CD4-positive, alpha-beta T cell (primary cell): ENCODE measurements around the gene UQCRHL. TPM values are rescaled to one million over a fixed set of nuclear protein-coding genes. Genes with fewer than 3 reads are reported as not detected.

Experiments used
- ATAC-seq: fragments of 200-7000 bp; cut with Tn5 transposase; one replicate; pipeline ENCODE4 v1.10.0; 2022; ENCODE audit warnings: mild to moderate bottlenecking; ENCODE audit not compliant: poor library complexity
- CTCF ChIA-PET: fragments of 350-600 bp; sonication (Branson Sonifier 250); formaldehyde crosslinking; loops from one replicate; lab custom pipeline; 2021; ENCODE audit warnings: antibody characterized with exemption, inconsistent platforms; lab: Charles Lee
- POLR2A ChIA-PET: fragments of 350-600 bp; sonication (Branson Sonifier 250); formaldehyde crosslinking; loops from one replicate; lab custom pipeline; 2021; ENCODE audit warnings: antibody characterized with exemption, inconsistent platforms; lab: Charles Lee
- DNase-seq, 14 experiments: peaks; one replicate each; pipeline ENCODE4 v3.0.0-alpha.2; 2013 to 2020; ENCODE audit warnings: mixed read lengths in 2 of 14
- H3K27ac ChIP-seq, 2 donors: one replicate each; pipeline versions ENCODE4 v1.5.1 to v1.7.0; 2013; ENCODE audit warnings: low read length in 2 of 2, low read depth in 1 of 2, mild to moderate bottlenecking in 1 of 2
- H3K27me3 ChIP-seq, 2 experiments: 1 replicate in 1 of 2; 2 replicates in 1 of 2; pipeline versions ENCODE4 v1.6.1 to v1.7.0; 2013; ENCODE audit warnings: low read length in 2 of 2, control low read depth in 1 of 2, mild to moderate bottlenecking in 1 of 2, moderate library complexity in 1 of 2; ENCODE audit not compliant: insufficient read depth in 2 of 2, control insufficient read depth in 1 of 2
- H3K36me3 ChIP-seq: one replicate; pipeline ENCODE4 v1.6.1; 2013; ENCODE audit warnings: low read length, control low read depth; ENCODE audit not compliant: insufficient read depth
- H3K4me1 ChIP-seq: one replicate; pipeline ENCODE4 v1.6.1; 2013; ENCODE audit warnings: low read length, control low read depth; ENCODE audit not compliant: insufficient read depth
- H3K4me3 ChIP-seq: one replicate; pipeline ENCODE4 v1.5.1; 2013; ENCODE audit warnings: mild to moderate bottlenecking, low read length, moderate library complexity
- H3K9me3 ChIP-seq, 2 experiments: 1 replicate in 1 of 2; 2 replicates in 1 of 2; pipeline versions ENCODE4 v1.6.1 to v1.7.0; 2013; ENCODE audit warnings: low read length in 2 of 2, mild to moderate bottlenecking in 2 of 2, control low read depth in 1 of 2, moderate library complexity in 1 of 2; ENCODE audit not compliant: control insufficient read depth in 1 of 2, insufficient read depth in 1 of 2
- H3K27ac Mint-ChIP-seq: one replicate; pipeline ENCODE4 v1.8.0; 2020; ENCODE audit warnings: mixed read lengths
- H3K27me3 Mint-ChIP-seq: one replicate; pipeline ENCODE4 v1.8.0; 2021; ENCODE audit warnings: mixed read lengths
- H3K36me3 Mint-ChIP-seq: one replicate; pipeline ENCODE4 v1.8.0; 2021; ENCODE audit warnings: low read depth, mixed read lengths
- H3K4me1 Mint-ChIP-seq: one replicate; pipeline ENCODE4 v1.8.0; 2021; ENCODE audit warnings: low read depth, mixed read lengths
- H3K4me3 Mint-ChIP-seq: one replicate; pipeline ENCODE4 v1.8.0; 2020; ENCODE audit warnings: mild to moderate bottlenecking, mixed read lengths
- H3K9me3 Mint-ChIP-seq: one replicate; pipeline ENCODE4 v1.8.0; 2020; ENCODE audit warnings: mixed read lengths
- intact Hi-C, 2 experiments: fragments of 100-400 bp; cut with DNase I in 1 of 2; cut with micrococcal nuclease in 1 of 2; formaldehyde crosslinking; loops; one replicate each; pipeline versions ENCODE4 v1.15.1 to v1.9.0; 2023 to 2025; cut with DNase I, micrococcal nuclease
- total RNA-seq, 174 experiments: library from RNA in 2 of 174; stranded (reverse) in 2 of 174; gene quantifications; one replicate each; pipeline ENCODE4 v1.2.3 and lab custom pipeline; 2021 to 2026
- TF ChIP-seq, protein P1 (sequence below): fragments of 200-600 bp; IDR thresholded peaks from one replicate; pipeline ENCODE4 v1.8.0; 2022; ENCODE audit warnings: antibody characterized with exemption, mild to moderate bottlenecking

The UQCRHL gene
- total RNA-seq, 2 experiments from 2014 or later, result 0.25 to 0.69 TPM

DNA sequence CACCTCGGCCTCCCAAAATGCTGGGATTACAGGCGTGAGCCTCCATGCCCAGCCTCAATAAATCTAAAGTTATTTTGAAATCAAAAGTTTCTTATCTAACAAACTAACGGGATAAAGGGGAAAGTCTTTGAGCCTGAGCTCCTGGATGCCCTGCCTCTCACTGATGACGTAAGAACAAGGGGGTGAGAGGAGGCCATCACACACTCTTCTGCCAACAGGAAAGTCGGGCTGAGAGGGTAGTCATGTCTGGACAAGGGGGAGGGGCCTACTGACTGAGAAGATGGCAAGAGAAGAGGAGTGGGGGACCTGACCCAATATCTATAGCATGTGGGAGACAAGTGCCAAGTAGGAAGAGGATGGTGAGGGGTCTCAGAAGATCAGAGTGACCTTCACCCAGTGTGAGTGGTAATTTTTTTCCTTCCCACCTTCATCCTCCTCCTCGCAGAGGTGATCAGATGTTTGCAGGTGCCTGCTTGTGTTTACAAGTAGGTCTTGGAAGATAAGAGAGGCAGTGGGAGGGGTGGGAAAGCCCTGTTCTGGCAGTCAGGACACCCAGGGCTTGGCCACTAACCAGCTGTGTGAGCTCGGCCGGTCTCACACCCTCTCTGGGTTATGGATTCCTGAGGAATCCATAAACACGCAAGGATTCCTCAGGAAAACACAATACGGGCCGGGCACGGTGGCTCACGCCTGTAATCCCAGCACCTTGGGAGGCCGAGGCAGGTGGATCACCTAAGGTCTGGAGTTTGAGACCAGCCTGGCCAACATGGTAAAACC, 9.6 kb downstream of the UQCRHL start:
- H3K4me3 Mint-ChIP-seq, result no peak overlapping the region
- H3K36me3 ChIP-seq, result no peaks in the 10 kb centered on the region
- peaks cover 6% of the 10 kb centered on the region for H3K27me3 Mint-ChIP-seq
- no peaks in the 10 kb centered on the region for H3K36me3 Mint-ChIP-seq
- no peak overlapping the region for H3K27ac ChIP-seq
- no peaks in the 10 kb centered on the region for H3K9me3 Mint-ChIP-seq
- no peak overlapping the region for H3K27ac Mint-ChIP-seq
- ATAC-seq (no peak), DNase-seq (no peak)
- intact Hi-C loops, result loop anchor here in 1 of 2 experiments (10.0 kb wide), 2 partner anchors 197 to 387 kb away; no protein-coding TSS in a partner anchor
- H3K4me3 ChIP-seq, result no peak overlapping the region
- no peaks in the 10 kb centered on the region for H3K4me1 Mint-ChIP-seq
- ChIA-PET CTCF (no interaction called here), POLR2A (no interaction called here)
- H3K9me3 ChIP-seq, result no peaks in the 10 kb centered on the region
- peaks cover 0 to 1% of the 10 kb centered on the region in 2 experiments for H3K27me3 ChIP-seq
- TF ChIP-seq, protein P1, sequence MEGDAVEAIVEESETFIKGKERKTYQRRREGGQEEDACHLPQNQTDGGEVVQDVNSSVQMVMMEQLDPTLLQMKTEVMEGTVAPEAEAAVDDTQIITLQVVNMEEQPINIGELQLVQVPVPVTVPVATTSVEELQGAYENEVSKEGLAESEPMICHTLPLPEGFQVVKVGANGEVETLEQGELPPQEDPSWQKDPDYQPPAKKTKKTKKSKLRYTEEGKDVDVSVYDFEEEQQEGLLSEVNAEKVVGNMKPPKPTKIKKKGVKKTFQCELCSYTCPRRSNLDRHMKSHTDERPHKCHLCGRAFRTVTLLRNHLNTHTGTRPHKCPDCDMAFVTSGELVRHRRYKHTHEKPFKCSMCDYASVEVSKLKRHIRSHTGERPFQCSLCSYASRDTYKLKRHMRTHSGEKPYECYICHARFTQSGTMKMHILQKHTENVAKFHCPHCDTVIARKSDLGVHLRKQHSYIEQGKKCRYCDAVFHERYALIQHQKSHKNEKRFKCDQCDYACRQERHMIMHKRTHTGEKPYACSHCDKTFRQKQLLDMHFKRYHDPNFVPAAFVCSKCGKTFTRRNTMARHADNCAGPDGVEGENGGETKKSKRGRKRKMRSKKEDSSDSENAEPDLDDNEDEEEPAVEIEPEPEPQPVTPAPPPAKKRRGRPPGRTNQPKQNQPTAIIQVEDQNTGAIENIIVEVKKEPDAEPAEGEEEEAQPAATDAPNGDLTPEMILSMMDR, result no peak
- no peaks in the 10 kb centered on the region for H3K4me1 ChIP-seq

DNA sequence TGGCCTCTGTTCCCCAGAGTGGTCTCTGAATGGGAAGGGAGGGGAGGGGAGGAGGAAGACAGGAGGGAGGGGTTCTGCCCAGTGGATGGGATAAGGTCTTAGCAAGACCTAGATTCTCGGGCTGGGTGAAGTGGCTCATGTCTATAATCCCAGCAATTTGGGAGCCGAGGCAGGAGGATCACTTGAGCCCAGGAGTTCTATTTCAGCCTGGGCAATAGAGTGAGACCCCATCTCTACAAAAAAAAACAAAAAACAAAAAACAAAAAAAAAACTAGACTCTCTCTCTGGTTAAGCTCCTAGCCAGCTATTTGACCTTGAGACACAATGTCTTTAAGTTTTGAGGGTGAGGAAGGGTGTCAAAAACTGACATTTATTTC, 11.4 kb downstream of the UQCRHL start:
- intact Hi-C loops, result loop anchor here in 1 of 2 experiments (10.0 kb wide), 2 partner anchors 199 to 389 kb away; no protein-coding TSS in a partner anchor
- Histone ChIP-seq H3K4me1 (peaks cover 5% of the 10 kb centered on the region), H3K9me3 (no peaks in the 10 kb centered on the region), H3K36me3 (no peaks in the 10 kb centered on the region), H3K4me3 (no peak overlapping the region), H3K27ac (no peak overlapping the region), H3K27me3 (no peaks in the 10 kb centered on the region)
- no peaks in the 10 kb centered on the region for H3K9me3 Mint-ChIP-seq
- TF ChIP-seq, protein P1, result no peak
- H3K27ac Mint-ChIP-seq, result no peak overlapping the region
- H3K4me3 Mint-ChIP-seq, result no peak overlapping the region
- DNase-seq (no peak), ATAC-seq (no peak)
- peaks cover 4% of the 10 kb centered on the region for H3K4me1 Mint-ChIP-seq
- no peaks in the 10 kb centered on the region for H3K27me3 Mint-ChIP-seq
- CTCF ChIA-PET, result no interaction called here
- no peaks in the 10 kb centered on the region for H3K36me3 Mint-ChIP-seq
- POLR2A ChIA-PET, result no interaction called here

DNA sequence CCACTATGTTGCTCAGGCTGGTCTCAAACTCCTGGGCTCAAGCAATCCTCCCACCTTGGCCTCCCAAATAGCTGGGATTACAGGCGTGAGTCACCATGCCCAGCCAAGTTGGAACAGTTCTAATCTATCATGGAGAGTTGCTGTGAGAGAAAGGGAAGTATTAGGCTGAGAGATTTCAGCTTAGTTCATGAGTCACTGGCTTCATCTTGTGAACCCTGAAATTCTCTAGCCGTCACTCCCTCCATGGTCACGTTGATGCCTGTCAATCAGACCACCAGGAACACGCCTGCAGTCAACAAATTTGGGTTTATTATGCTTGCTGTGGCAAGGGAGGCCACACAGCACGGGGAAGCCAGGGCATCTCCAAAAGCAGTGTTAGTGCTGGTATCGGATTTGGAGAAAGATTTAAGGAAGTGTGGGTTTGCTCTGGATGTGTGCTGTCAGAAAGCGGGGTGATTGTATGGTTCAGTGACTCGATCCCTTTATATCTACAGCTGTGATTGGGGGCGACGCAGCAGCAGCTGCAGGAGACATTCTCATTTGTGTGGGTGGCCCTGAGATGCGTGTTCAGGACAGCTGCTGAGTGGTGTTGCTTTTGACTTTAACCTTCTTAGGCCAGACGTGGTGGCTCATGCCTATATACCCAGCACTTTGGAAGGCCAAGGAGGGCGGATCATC, 18.7 kb downstream of the UQCRHL start:
- ATAC-seq (no peak), DNase-seq (peak in 2 of 14 experiments; percentile 41 to 54)
- Histone ChIP-seq H3K4me3 (no peak overlapping the region), H3K4me1 (peaks cover 5% of the 10 kb centered on the region), H3K27me3 (peaks cover 0 to 7% of the 10 kb centered on the region in 2 experiments), H3K36me3 (no peaks in the 10 kb centered on the region), H3K27ac (no peak overlapping the region), H3K9me3 (no peaks in the 10 kb centered on the region)
- peaks cover 5% of the 10 kb centered on the region for H3K27me3 Mint-ChIP-seq
- no peak overlapping the region for H3K27ac Mint-ChIP-seq
- ChIA-PET CTCF (interaction anchor here (1.0 kb wide), 1 partner anchor 27 kb away, joined by 3 read pairs; no protein-coding TSS in a partner anchor), POLR2A (no interaction called here)
- no peaks in the 10 kb centered on the region for H3K36me3 Mint-ChIP-seq
- no peak overlapping the region for H3K4me3 Mint-ChIP-seq
- TF ChIP-seq, protein P1, result no peak
- peaks cover 4% of the 10 kb centered on the region for H3K4me1 Mint-ChIP-seq
- intact Hi-C loops, result no loop called here
- H3K9me3 Mint-ChIP-seq, result no peaks in the 10 kb centered on the region
